GOT3 (cell line): ENCODE data around the gene CNTLN.
"Not testable (repeated sequence)": the region's sequence is repeated elsewhere in the genome, so short reads cannot be mapped to it uniquely, and the experiment has no call there.

Experiments
- DNase-seq: peaks from one replicate; lab custom pipeline; 2025; ENCODE audit warnings: mixed read lengths; lab: John Stamatoyannopoulos, UW

The CNTLN gene

DNA sequence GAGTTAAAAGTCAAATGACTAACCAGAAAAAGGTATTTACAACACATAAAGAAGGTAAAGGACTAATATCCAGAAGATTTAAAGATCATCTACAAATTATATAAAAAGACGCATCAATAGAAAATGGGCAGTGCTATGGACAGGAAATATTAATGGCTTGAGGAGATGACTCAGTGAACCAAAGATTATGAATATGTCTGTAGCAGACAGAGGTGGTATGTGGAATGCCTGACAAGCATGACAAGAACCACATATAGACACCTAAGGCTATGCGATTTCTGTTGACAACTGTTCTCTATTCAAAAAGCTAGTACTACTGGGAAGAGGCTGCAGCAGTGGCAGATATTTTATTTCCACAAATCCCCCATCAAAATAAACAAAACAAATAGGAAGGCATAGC is 267.0 kb downstream of the CNTLN start:
- DNase-seq, result no peak

DNA sequence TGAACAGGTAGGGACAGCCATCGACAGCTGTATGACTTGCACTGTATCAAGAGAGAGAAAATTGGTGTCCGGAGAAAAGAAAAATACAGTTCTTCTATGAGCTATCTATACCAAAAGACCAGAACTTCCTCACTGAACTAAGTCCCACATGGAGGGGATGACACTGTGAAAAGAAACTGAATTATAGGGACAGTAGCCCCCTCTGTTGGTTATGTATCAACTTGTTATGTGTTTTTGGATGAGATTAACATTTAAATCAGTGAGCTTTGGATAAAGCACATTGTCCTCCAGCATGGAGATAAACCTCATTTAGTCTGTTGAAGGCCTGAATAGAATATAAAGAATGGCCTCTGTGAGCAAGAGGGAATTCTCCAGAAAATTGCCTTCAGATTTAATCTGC is 267.5 kb downstream of the CNTLN start:
- no peak for DNase-seq

DNA sequence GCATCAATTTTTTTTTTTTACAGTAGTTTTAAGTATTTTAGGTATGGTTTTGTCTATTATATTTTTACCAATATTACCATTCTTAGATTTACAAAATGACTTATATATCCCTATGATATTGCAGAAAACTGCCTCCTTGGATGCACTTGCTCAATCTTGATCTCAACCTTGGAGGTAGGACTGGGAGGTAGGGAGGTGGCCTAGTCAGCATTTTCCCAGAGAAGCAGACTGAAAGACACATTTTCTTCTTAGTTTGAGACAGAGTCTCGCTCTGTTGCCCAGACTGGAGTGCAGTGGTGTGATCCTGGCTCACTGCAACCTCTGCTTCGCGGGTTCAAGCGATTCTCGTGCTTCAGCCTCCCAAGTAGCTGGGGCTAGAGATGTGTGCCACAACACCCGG is 268.7 kb downstream of the CNTLN start:
- no peak for DNase-seq

DNA sequence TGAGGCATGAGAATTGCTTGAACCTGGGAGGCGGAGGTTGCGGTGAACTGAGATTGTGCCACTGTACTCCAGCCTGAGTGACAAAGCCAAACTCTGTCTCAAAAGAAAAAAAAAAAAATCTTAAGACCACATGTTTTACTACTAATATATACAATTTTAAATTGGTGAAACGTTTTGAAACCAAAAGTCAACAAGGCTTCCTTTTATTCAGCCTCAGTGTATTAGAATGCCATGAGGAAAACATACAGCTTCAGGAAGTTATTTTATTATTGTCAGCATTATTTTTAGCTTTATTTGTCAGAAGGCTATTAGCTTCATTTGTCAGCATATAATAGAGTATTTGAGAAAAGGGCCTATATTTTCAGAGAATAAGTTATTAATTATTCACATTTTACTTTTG is 280.1 kb downstream of the CNTLN start:
- no peak for DNase-seq

DNA sequence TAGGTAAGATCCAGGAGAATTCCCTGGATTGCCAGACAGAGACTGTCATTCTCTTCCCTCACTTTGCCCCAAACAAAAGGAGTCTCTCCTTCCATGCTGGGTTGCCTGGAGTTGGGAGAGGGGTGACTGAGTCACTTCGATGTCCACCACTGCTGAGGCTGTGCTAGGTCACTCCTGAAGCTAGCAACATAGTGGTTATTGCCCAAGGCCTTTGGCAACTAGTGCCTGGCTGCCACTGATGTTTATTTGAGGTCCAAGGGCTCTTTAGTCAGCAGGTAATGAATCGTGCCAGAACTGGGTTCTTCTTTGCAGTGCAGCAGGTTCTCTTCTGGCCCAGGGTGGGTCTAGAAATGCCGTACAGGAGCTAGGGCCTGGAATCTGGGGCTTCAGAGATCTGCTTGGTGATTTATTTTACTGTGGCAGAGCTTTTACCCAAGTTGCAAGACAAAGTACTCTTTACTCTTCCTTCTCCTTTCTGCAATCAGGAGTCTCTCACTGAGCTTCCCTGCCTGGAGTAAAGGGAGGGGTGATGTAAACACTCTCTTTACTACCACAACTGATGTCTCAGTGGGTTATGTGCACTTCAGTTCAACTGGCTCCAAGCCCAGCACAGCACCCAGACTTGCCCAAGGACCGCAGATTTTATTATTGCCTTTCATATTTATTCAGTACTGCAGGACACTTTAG is 288.3 kb downstream of the CNTLN start:
- DNase-seq, result no peak

DNA sequence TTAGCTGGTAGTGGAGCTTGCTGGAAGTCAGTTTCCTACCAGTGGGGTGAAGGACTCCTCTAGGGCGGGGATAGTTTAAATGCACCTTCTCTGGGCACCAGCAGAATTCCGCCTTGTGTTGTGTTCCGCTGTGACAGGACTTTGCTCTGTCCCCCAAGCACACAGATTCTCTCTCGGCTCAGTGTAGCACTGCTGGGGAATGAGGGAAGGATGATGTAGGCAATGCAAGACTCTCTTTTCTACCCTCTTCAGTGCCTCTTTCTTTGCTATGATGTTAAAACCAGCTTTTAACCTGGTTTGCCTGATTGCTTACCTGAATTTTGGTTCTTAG is 288.8 kb downstream of the CNTLN start:
- DNase-seq, result no peak

DNA sequence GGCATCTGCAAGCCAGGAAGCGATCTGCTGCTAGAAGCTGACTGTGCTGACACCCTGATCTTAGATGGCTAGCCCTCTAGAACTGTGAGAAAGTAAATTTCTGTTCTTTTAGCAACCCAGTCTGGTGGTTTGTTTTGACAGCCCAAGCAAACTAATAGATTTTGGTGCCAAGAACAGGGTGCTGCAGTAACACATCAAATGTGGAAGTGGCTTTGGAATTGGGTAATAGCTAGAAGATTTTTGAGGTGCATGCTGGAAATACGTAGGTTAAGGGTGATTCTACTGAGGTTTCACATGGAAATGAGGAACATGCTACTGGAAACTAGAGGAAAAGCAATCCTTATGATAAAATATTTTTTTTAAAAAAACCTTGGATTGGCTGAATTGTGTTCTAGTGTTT is 290.5 kb downstream of the CNTLN start:
- DNase-seq, result no peak

DNA sequence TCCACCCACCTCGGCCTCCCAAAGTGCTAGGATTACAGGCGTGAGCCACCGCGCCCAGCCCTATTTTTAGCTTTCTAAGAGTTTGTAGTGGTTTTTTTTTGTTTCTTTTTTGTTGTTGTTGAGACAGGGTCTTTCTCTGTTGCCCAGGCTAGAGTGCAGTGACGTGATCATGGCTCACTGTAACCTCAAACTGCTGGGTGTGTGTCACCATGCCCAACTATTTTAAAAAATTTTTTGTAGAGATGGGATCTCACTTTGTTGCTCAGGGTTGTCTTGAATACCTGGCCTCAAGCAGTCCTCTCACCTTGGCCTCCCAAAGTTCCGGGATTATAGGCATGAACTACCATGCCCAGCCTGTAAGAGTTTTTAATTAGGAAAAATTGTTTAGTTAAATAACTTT is 298.7 kb downstream of the CNTLN start:
- DNase-seq, result no peak

DNA sequence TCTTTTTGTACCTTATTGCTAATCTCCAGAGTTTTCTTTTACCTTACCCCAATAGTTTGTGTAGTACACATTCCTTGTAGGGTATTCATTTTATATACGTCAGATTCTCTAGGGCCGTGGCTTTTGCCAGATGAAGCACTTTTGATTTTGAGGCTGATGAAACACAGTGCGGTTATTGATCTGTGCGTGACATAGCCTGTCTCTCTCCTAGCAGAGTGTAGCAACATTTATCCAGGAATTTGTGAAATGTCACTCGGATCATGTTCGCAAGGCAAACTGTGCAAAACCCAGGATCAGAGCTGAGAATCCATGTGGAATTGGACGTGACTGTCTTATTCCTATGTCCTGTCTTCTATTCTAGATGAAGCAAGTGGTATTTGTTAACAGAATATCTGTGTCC is 302.0 kb downstream of the CNTLN start:
- no peak for DNase-seq

DNA sequence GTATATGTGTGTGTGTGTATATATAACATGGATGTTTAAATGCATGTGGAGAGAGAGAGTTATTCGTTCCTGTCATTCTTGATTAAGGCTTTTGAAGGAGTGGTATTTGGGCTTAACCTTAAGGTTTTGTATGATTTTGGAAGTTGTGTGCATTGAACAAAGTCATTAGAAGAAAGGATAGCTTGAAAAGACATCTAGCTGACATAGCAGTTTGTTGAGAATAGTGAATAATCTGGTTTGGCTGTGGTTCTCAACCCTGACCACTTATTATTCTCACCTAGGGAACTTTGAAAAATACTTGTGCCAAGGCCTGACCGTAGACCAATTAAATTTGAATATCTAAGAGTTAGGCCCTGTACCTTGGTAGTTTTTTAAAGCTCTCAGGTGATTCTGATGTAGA is 303.0 kb downstream of the CNTLN start:
- DNase-seq, result no peak

DNA sequence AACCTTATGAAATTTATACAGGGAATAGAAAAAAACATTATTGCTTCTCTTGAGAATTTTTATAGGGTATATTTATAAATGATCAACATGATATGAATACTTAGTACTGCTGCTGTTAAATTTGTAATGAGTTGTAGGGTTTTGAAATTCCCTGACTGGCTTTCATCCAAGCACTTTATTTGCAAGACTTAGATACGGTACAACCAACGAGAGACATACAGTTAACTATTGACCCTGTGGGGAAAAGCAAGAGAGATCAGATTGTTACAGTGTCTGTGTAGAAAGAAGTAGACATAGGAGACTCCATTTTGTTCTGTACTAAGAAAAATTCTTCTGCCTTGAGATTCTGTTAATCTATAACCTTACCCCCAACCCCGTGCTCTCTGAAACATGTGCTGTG is 310.3 kb downstream of the CNTLN start:
- DNase-seq, result not testable (repeated sequence)

DNA sequence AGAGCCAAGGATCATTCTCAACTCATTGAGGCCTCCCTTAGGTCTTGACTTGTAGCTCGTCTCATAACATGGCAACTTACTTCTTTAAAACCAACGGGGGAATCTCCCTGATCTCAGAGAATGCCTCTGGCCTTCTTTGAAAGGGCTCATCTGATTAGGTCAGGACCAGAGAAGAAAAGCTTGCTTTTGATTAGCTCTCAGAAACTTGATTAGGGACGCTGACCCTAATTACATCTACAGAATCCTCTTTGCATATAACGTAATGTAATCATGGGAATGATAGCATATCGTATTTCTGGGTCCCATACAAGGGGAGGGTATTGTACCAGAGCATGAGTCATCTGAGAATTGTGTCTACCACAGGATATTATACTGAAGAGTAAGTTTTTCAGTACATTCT is 318.9 kb downstream of the CNTLN start:
- no peak for DNase-seq

DNA sequence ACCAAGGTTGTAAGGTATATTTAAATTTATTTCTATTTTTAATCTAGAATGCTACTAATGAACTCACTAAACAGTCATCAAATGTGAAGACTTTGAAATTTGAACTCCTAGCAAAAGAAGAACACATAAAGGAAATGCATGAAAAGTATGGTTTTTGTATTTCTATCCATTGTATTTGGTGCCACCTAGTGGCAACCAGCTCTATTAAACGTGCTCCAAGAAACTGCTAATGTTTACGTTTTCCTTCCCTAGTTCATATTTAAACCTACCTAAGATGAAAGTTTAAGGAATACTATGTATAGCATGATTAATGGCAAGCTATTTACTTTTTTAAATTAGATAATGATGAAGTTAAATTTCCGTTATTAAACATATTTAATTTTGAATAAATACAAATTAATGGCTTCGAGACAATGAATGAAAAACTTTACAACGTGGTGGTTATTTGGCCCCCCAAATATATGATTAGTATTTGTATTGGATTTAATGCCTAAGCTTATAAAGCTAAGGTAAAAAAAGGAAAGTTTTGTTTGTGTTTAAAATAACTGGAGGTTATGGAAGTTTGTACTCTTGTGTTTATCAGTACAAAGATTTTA is 328.1 kb downstream of the CNTLN start:
- no peak for DNase-seq

DNA sequence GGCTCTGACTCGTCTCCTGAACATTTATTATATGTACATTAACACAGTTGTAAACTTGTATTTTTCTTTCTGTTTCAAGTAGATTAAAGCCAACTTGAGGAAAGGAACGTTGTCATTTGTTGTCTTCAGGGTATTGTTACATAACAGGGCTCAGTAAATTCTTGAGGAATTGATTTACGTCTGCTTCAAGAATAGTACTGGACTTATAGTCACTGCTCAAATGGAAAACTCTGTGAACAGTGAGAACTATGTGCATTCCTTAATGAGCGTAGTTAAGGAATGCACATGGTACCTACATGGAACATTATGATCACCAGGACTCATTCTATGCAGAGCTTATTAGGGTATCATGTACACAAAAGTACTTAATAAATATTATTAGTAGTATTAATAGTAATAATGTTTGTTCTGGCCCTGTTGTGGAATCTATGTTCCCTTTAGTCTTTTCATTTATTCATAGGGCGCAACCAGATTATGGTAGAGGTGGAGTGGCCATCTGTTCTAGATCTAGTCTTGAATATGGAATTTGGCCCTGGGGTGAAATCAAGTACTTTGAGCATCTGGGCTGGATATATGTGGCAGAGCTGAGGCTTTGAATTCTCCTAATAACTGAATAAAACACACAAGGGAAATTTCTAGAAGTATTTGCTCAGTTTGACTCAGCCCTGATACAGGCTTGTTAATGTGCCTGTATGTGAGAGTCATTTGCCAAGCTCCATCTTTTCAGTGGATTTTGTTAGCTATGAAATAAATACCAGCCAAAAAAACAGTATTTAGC is 335.4 kb downstream of the CNTLN start:
- DNase-seq, result no peak

DNA sequence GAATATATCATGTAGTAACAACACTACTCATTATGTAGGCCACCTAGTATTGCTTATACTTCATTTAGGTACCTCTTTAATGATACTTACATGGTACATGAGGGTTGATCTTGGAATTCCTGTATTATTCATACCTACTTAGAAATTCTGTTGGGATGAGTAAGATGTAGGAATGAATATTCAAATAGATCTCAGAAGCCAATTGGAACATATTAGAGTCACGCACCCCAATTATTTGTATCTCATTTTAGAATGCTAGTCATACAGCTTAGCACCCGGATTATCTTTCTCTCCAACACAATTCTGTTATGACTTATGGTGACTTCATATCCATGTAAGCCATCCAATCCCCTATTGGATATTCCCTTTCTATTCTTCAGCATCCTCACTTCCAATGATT is 337.3 kb downstream of the CNTLN start:
- DNase-seq, result no peak

DNA sequence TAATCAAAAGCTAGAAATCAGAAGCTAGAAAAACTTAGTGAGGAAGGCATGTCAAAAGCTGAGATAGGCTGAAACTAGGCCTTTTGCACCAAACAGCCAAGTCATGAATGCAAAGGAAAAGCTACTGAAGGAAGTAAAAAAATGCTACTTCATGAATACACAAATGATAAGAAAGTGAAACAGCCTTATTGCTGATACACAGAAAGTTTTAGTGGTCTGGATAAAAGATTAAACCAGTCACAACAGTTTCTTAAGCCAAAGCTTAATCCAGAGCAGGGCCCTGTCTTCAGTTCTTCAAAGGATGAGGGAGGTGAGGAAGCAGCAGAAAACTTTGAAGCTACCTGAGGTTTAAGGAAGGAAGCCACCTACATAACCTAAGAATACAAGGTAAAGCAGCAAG is 341.6 kb downstream of the CNTLN start:
- no peak for DNase-seq

DNA sequence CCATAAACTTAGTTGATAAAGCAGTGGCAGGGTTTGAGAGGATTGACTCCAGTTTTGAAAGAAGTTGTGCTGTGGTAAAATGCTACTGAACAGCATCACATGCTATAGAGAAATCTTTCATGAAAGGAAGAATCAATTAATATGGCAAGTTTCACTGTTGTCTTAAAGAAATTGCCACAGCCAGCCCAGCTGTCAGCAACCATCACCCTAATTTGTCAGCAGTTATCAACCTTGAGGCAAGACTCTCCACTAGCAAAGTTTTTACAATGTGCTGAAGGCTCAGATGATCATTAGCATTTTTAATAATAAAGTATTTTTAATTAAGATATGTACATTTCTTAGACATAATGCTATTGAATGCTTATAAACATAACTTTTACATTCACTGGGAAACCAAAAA is 343.0 kb downstream of the CNTLN start:
- no peak for DNase-seq

DNA sequence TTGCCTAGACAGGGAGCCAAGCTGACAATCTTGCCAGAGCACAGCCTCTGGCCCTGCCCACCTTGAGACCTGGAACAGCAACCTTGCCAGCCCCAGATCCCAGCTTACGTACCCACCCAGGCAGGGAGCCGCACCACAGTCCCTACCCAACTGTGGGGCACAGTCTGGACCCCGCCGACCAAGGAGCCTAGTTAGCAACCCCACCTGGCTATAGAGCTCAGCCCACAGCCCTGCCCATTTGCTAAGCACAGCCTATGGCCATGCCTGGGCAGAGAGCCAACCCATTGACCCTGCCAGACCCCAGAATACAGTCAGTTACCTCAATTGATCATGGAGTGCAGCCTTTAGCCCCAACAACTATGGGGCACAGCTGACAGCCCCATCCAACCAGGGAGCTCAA is 346.1 kb downstream of the CNTLN start:
- no peak for DNase-seq

DNA sequence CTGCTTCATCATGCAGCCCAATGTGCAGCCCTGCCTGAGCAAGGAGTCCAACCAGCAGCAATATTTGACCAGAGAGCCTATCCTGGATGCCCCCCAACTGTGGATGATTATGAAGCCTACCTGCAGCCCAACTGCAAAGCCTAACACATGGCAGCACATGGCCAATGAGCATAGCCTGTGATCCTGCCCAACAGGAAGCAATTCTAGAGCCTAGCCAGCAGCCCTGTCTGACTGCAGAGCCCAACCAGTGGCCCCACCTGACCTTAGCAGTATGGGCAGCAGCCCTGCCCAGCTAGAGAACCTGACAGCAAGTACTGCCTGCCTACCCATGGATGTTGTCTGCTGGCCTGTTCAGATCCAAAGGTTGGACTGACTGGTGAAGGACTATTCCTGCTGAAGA is 346.7 kb downstream of the CNTLN start:
- DNase-seq, result no peak

DNA sequence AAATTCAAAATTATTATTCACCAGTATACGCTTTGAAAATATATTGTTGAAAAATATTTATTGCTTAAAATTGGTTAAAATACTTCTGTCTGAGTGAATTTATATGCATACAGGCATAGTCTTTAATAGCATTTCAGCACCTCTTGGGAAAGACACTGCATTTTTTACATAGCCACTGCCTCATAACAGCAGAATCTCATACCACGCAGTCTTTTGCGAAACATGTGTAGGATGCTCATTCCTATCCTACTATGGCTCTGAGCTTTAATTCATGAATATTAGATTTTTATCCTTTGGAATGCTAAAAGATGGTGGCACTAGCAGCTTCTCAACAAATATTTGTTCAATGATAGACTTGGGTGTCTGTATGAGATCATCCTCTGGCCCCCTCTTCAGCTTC is 350.1 kb downstream of the CNTLN start:
- DNase-seq, result no peak

DNA sequence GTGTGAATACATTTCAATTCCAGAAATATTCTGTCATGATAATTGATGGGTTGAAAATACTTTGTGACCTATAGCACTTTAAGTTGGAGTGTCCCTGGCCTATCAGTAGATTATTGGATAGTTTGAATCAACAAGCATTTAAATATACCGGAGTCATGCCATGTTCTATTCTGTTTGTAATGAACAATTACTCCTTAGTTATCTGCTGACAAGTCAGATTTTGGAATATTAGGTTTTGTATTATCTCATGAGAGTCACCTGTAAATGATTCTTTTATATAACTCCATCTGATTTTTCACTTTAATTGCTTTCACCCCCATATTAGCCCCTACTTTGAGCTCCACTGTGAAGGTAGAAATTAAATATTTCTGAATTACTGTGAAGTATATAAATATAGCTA is 351.6 kb downstream of the CNTLN start:
- DNase-seq, result no peak

DNA sequence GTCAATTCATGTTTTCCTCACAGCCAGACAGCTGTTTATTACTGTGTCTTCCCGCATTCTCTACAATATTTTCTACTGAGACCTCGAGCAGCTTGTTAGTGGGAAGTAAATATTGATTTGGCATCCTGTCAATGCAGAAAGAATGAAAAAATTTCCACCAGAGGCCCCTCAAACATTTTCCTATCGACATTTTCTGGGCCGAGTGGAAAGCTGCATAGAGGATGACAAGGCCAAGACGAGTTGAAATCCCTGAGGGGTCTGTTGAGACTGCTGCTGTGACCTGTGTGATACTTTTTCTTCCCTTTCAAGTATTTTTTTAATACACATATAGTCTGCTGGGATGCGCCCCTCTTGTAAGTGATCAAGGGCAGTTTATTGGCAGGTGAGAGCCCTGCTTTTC is 352.6 kb downstream of the CNTLN start:
- DNase-seq, result no peak

DNA sequence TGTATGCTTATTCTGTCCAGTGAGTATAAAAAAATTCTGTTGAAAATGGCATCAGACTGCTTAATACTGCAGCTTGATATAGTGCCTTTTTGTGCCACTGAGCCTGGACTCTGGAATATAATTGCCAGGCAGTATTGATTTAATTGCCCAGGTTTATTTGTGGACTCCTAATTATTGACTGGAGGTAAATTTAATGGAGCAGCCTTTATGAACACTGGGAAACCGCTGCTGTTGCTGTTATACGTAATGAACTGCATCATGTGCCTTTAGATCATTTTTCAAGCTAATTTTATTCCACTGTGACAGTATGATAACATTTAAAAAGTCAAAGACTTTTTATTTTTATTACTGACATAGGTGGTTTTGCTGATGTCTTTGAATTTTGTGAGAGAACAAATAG is 353.8 kb downstream of the CNTLN start:
- DNase-seq, result no peak

DNA sequence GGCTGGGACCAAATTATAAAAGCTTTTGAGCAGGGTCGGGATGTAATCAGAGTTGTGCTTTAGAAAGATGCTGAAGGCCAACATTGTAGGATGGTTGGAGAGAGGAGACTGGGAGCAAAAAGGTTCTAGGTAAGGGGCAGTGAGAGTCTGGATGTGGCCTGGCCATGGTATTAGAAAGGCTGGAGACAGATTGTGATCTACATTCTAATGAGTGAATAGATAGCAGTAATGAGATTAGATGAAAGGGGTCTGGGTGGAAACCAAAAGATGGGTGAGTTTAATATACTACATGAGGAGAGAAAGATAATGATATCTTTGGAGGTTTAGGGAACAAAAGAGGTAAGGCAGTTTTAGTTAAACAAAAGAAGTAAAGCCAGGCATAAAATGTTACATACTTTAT is 355.3 kb downstream of the CNTLN start:
- no peak for DNase-seq
